Heart left ventricle (tissue), 13 donors: ENCODE measurements around the gene PLAC9.

ENCODE experiments used
- POLR2A ChIP-seq, 2 donors: fragments of 450-650 bp; IDR thresholded peaks; one replicate each; pipeline ENCODE4 v1.6.1; 2017; ENCODE audit warnings: antibody characterized with exemption in 2 of 2, mild to moderate bottlenecking in 2 of 2, moderate library complexity in 2 of 2
- TF ChIP-seq, protein P1 (sequence below), 12 donors: fragments of 200-600 bp; sonication (generic) in 4 of 12; IDR thresholded peaks; one replicate each; pipeline versions ENCODE4 v1.5.0 to v1.8.0; 2018 to 2022; ENCODE audit warnings: antibody characterized with exemption in 12 of 12, mild to moderate bottlenecking in 5 of 12
- donor health status: ischemic (EF 13 %, LVEDD 7.1; RV severe dilation, severe dysfunction).
- donor health status: DM: no; HTN: yes; CAD: no.
- donor health status: DM: no; HTN: no; CAD: no.
- donor health status: ischemic (EF 25% LVEDD 6.9; RV normal size, moderate dysfunction).
- donor health status: ischemic (EF 25% LVEDD 5.7; RV mildly dilated, moderate dysfunction).
- donor health status: ischemic (EF 35%, LVEDD 5.7; RV mildly dilated, moderate dysfunction).
- donor health status: nonischemic (EF 11% LVEDD 7.7; RV severe dilation, severe dysfunction).
- donor health status: DM: yes; HTN: yes; CAD: no.
- donor health status: PGD.
- donor health status: ischemic (EF 29% LVEDD 5.4; RV normal size, mild dysfunction).
- donor health status: nonischemic (EF 23%, LVEDD 6.1; RV moderate dilation, normal function).

DNA sequence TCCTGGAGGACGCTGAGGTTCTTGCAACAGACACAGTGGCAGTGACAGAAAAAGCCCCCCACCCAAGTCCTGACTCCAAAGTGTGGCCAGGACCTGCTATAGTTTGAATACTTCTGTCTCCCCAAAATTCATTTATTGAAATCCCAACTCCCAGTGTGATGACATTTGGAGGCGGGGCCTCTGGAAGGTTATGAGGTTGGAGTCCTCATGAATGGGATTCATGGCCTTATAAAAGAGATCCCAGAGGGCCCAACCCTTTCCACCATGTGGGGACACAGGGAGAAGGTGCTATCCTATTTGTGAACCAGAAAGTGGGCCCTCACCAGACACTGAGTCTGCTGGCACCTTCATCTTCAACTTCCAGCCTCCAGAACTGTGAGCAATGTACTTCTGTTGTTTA lies 54.5 kb downstream of the PLAC9 start:
- TF ChIP-seq, protein P1, sequence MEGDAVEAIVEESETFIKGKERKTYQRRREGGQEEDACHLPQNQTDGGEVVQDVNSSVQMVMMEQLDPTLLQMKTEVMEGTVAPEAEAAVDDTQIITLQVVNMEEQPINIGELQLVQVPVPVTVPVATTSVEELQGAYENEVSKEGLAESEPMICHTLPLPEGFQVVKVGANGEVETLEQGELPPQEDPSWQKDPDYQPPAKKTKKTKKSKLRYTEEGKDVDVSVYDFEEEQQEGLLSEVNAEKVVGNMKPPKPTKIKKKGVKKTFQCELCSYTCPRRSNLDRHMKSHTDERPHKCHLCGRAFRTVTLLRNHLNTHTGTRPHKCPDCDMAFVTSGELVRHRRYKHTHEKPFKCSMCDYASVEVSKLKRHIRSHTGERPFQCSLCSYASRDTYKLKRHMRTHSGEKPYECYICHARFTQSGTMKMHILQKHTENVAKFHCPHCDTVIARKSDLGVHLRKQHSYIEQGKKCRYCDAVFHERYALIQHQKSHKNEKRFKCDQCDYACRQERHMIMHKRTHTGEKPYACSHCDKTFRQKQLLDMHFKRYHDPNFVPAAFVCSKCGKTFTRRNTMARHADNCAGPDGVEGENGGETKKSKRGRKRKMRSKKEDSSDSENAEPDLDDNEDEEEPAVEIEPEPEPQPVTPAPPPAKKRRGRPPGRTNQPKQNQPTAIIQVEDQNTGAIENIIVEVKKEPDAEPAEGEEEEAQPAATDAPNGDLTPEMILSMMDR (IDR thresholded peaks at IDR 0.05), result no peak
- TF ChIP-seq POLR2A (IDR thresholded peaks at IDR 0.05), result no peak
